HCT116 (cell line): Measurements from ENCODE around the gene LENG9. TPM values are rescaled to one million over a fixed set of nuclear protein-coding genes. Genes with fewer than 3 reads are reported as not detected.

Experiments
- ATAC-seq: fragments of 200-7000 bp; cut with Tn5 transposase; 2 replicates; pipeline ENCODE4 v1.9.1; 2020; ENCODE audit warnings: mild to moderate bottlenecking, moderate library complexity
- BruUV-seq: library from RNA; stranded (reverse); fragments of 400-500 nt; replicated peaks from 2 replicates; lab custom pipeline; 2021; lab: Mats Ljungman, UMichigan
- CTCF ChIA-PET: fragments of 300-600 bp; sonication (Branson Sonifier 250); formaldehyde crosslinking; loops from one replicate; lab custom pipeline; 2021; ENCODE audit warnings: antibody characterized with exemption; lab: Charles Lee
- POLR2A ChIA-PET: fragments of 300-600, 350-600 bp; sonication (Branson Sonifier 250); formaldehyde crosslinking; loops from one replicate; lab custom pipeline; 2021; ENCODE audit warnings: antibody characterized with exemption; lab: Charles Lee
- RAD21 ChIA-PET, 2 experiments: fragments of 300-600 bp; sonication (Branson Sonifier 250); formaldehyde crosslinking; loops; one replicate each; lab custom pipeline; 2023; ENCODE audit warnings: low total read pairs in 2 of 2; ENCODE audit not compliant: uncharacterized antibody in 2 of 2, unreplicated experiment in 2 of 2, low non-redundant PET in 1 of 2; lab: Charles Lee
- DNase-seq: peaks from one replicate; pipeline ENCODE4 v3.0.0-alpha.2; 2010; ENCODE audit warnings: low read depth, low spot score
- H2AFZ ChIP-seq: fragments of 200-600 bp; shearing (Covaris generic), sonication (generic); 2 replicates; pipeline ENCODE4 v1.6.1; 2017; ENCODE audit warnings: low read depth, mixed run types, mixed read lengths, antibody characterized with exemption, low read length; ENCODE audit not compliant: poor library complexity, severe bottlenecking
- H3K27ac ChIP-seq: 2 replicates; pipeline ENCODE4 v1.5.1; 2012; ENCODE audit warnings: low read depth, low read length
- H3K27me3 ChIP-seq: fragments of 200-600 bp; sonication (generic); 2 replicates; pipeline ENCODE4 v1.6.1; 2016; ENCODE audit warnings: mixed run types, low read length, mixed read lengths; ENCODE audit not compliant: insufficient read depth
- H3K36me3 ChIP-seq, 2 experiments: fragments of 200-500 bp in 1 of 2; fragments of 200-600 bp in 1 of 2; sonication (Bioruptor generic) in 1 of 2; sonication (generic) in 1 of 2; 2 replicates each; pipeline versions ENCODE4 v1.5.1 to v1.6.1; 2014 to 2016; ENCODE audit warnings: low read length in 2 of 2, inconsistent platforms in 1 of 2, mixed read lengths in 1 of 2, mixed run types in 1 of 2; ENCODE audit not compliant: insufficient read depth in 2 of 2, control insufficient read depth in 1 of 2
- H3K4me1 ChIP-seq, 2 experiments: fragments of 200-600 bp in 1 of 2; sonication (generic) in 1 of 2; 2 replicates each; pipeline versions ENCODE4 v1.5.1 to v1.6.1; 2012 to 2017; ENCODE audit warnings: low read length in 2 of 2, inconsistent platforms in 1 of 2, mild to moderate bottlenecking in 1 of 2, mixed read lengths in 1 of 2, mixed run types in 1 of 2, moderate library complexity in 1 of 2; ENCODE audit not compliant: insufficient read depth in 2 of 2, control insufficient read depth in 1 of 2
- H3K4me2 ChIP-seq: fragments of 200-600 bp; sonication (generic); 2 replicates; pipeline ENCODE4 v1.6.1; 2017; ENCODE audit warnings: mixed run types, low read length, mixed read lengths
- H3K4me3 ChIP-seq, 2 experiments: fragments of 200-600 bp in 1 of 2; sonication (generic) in 1 of 2; replicated peaks in 1 of 2; 2 replicates each; pipeline ENCODE4 v1.5.1; 2011 to 2016; ENCODE audit warnings: low read length in 2 of 2, control low read depth in 1 of 2, low read depth in 1 of 2, mild to moderate bottlenecking in 1 of 2, mixed read lengths in 1 of 2, mixed run types in 1 of 2
- H3K79me2 ChIP-seq: fragments of 200-600 bp; sonication (generic); 2 replicates; pipeline ENCODE4 v1.6.1; 2017; ENCODE audit warnings: mild to moderate bottlenecking, mixed run types, low read length, moderate library complexity, mixed read lengths; ENCODE audit not compliant: insufficient read depth
- H3K9ac ChIP-seq: fragments of 200-600 bp; sonication (generic); 2 replicates; pipeline ENCODE4 v1.6.1; 2016; ENCODE audit warnings: low read length, mixed read lengths
- H3K9me2 ChIP-seq: fragments of 200-600 bp; sonication (generic), shearing (Covaris generic); 2 replicates; pipeline ENCODE4 v1.6.1; 2017; ENCODE audit warnings: mixed run types, mild to moderate bottlenecking, moderate library complexity; ENCODE audit not compliant: insufficient read depth
- H3K9me3 ChIP-seq, 2 experiments: fragments of 200-500 bp in 1 of 2; fragments of 200-600 bp in 1 of 2; sonication (Bioruptor generic) in 1 of 2; sonication (generic) in 1 of 2; 2 replicates each; pipeline ENCODE4 v1.6.1; 2014 to 2017; ENCODE audit warnings: low read length in 2 of 2, mixed read lengths in 2 of 2, inconsistent platforms in 1 of 2, low read depth in 1 of 2, mild to moderate bottlenecking in 1 of 2, mixed run types in 1 of 2, moderate library complexity in 1 of 2; ENCODE audit not compliant: control insufficient read depth in 1 of 2, insufficient read depth in 1 of 2
- H4K20me1 ChIP-seq: fragments of 200-600 bp; sonication (generic), shearing (Covaris generic); 2 replicates; pipeline ENCODE4 v1.6.1; 2017; ENCODE audit warnings: mixed run types, mild to moderate bottlenecking, moderate library complexity; ENCODE audit not compliant: insufficient read depth
- CBX3 ChIP-seq: IDR thresholded peaks from 2 replicates; pipeline ENCODE4 v1.6.1; 2012; ENCODE audit warnings: low read depth
- CEBPB ChIP-seq: IDR thresholded peaks from 2 replicates; pipeline ENCODE4 v1.6.1; 2012; ENCODE audit warnings: low read depth
- EZH2phosphoT487 ChIP-seq: fragments of 200-600 bp; IDR thresholded peaks from 2 replicates; pipeline ENCODE4 v1.6.1; 2018; ENCODE audit warnings: antibody characterized with exemption, borderline replicate concordance
- FOSL1 ChIP-seq: IDR thresholded peaks from 2 replicates; pipeline ENCODE4 v1.6.1; 2012; ENCODE audit warnings: low read depth
- JUND ChIP-seq: IDR thresholded peaks from 2 replicates; pipeline ENCODE4 v1.6.1; 2012
- SIN3A ChIP-seq: IDR thresholded peaks from 2 replicates; pipeline ENCODE4 v1.6.1; 2012; ENCODE audit warnings: low read depth
- YY1 ChIP-seq: IDR thresholded peaks from 2 replicates; pipeline ENCODE4 v1.6.1; 2011; ENCODE audit warnings: low read length, low read depth, moderate library complexity, mild to moderate bottlenecking; ENCODE audit not compliant: insufficient replicate concordance; ENCODE audit errors: extremely low read depth
- ZFX ChIP-seq: fragments of 450-650 bp; IDR thresholded peaks from 2 replicates; pipeline ENCODE4 v1.6.1; 2017
- intact Hi-C: fragments of 100-400 bp; cut with micrococcal nuclease; formaldehyde crosslinking; loops from 2 replicates; pipeline ENCODE4 v1.10.0; 2022
- total RNA-seq: library from RNA; stranded (reverse); gene quantifications from one replicate; pipeline ENCODE4 v1.2.1, GENCODE V29; 2021; ENCODE audit not compliant: unreplicated experiment
- TF ChIP-seq, protein P1 (sequence below): IDR thresholded peaks from 2 replicates; pipeline ENCODE4 v1.6.1; 2012
- TF ChIP-seq, protein P2 (sequence below): IDR thresholded peaks from 2 replicates; pipeline ENCODE4 v1.6.1; 2012; ENCODE audit warnings: low read depth
- TF ChIP-seq, protein P3 (sequence below), 3 experiments: fragments of 200-600 bp in 1 of 3; sonication (generic) in 1 of 3; IDR thresholded peaks in 2 of 3; conservative IDR thresholded peaks in 1 of 3; 2 replicates each; pipeline ENCODE4 v1.5.1; 2012 to 2017; ENCODE audit warnings: low read depth in 2 of 3, low read length in 2 of 3, antibody characterized with exemption in 1 of 3, borderline replicate concordance in 1 of 3, control low read depth in 1 of 3, mild to moderate bottlenecking in 1 of 3, mixed read lengths in 1 of 3, mixed run types in 1 of 3, moderate library complexity in 1 of 3; ENCODE audit not compliant: insufficient read depth in 1 of 3

The LENG9 gene
- total RNA-seq, 1 experiment from 2014 or later: 9.0 TPM

DNA sequence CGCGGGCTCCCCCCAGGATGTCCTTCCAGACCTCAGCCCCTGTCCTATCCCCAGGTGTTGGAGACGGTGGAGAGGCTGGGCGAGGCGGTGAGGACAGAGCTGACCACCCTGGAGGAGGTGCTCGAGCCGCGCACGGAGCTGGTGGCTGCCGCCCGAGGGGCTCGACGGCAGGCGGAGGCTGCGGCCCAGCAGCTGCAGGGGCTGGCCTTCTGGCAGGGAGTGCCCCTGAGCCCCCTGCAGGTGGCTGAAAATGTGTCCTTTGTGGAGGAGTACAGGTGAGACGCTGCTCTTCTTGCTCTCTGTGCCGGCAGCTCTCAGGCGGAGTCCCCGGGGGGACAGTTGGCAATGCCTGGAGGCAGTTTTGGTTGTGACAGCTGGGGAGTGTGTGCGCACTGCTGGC lies 41.4 kb downstream of the LENG9 start:
- no peak for ATAC-seq

DNA sequence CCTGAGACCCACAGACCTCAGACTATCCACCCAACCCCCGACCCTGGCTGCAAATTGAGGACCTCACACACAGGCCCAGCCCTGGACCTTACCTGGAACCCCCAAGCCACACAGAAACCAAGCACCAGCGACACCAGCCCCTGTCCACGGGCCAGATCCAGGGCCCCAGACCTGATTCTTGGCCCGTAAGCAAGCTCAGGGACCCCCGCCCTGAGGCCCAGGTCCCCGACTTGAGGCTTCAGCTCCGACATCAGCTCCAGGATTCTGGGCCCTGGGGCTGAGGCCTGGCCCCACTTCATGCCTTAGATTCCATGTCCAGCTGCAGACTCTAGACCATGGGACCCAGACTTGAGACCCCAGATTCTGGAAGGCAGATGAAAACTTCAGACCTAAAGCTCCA lies 42.1 kb downstream of the LENG9 start:
- no peak for DNase-seq
- H3K79me2 ChIP-seq: no peaks in the 10 kb centered on the region
- H3K9ac ChIP-seq: no peak overlapping the region
- H3K9me3 ChIP-seq: no peaks in the 10 kb centered on the region
- no peak overlapping the region for H3K27ac ChIP-seq
- H3K4me2 ChIP-seq: no peak overlapping the region
- no peaks in the 10 kb centered on the region for H3K36me3 ChIP-seq
- no TSS peak for BruUV-seq
- H3K27me3 ChIP-seq: no peaks in the 10 kb centered on the region
- no peak overlapping the region for H2AFZ ChIP-seq
- CTCF ChIA-PET: no interaction called here
- H3K9me2 ChIP-seq: no peaks in the 10 kb centered on the region
- ATAC-seq: no peak
- H3K4me1 ChIP-seq: peaks cover 0 to 8% of the 10 kb centered on the region in 2 experiments; a peak in 1 of 4 replicates
- no peak overlapping the region for H3K4me3 ChIP-seq
- intact Hi-C loops: no loop called here
- TF ChIP-seq, protein P1, sequence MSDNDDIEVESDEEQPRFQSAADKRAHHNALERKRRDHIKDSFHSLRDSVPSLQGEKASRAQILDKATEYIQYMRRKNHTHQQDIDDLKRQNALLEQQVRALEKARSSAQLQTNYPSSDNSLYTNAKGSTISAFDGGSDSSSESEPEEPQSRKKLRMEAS: no peak
- TF ChIP-seq, protein P2, sequence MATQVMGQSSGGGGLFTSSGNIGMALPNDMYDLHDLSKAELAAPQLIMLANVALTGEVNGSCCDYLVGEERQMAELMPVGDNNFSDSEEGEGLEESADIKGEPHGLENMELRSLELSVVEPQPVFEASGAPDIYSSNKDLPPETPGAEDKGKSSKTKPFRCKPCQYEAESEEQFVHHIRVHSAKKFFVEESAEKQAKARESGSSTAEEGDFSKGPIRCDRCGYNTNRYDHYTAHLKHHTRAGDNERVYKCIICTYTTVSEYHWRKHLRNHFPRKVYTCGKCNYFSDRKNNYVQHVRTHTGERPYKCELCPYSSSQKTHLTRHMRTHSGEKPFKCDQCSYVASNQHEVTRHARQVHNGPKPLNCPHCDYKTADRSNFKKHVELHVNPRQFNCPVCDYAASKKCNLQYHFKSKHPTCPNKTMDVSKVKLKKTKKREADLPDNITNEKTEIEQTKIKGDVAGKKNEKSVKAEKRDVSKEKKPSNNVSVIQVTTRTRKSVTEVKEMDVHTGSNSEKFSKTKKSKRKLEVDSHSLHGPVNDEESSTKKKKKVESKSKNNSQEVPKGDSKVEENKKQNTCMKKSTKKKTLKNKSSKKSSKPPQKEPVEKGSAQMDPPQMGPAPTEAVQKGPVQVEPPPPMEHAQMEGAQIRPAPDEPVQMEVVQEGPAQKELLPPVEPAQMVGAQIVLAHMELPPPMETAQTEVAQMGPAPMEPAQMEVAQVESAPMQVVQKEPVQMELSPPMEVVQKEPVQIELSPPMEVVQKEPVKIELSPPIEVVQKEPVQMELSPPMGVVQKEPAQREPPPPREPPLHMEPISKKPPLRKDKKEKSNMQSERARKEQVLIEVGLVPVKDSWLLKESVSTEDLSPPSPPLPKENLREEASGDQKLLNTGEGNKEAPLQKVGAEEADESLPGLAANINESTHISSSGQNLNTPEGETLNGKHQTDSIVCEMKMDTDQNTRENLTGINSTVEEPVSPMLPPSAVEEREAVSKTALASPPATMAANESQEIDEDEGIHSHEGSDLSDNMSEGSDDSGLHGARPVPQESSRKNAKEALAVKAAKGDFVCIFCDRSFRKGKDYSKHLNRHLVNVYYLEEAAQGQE: no peak
- TF ChIP-seq JUND (no peak), CEBPB (no peak), FOSL1 (no peak), EZH2phosphoT487 (no peak)
- POLR2A ChIA-PET: interaction anchor here (0.6 to 1.5 kb wide), 2 partner anchors 10 to 49 kb away, joined by 4 read pairs; no protein-coding TSS in a partner anchor
- RAD21 ChIA-PET: interaction anchor here in 1 of 2 experiments (0.6 kb wide), 1 partner anchor 22 kb away, joined by 3 read pairs; no protein-coding TSS in a partner anchor
- no peaks in the 10 kb centered on the region for H4K20me1 ChIP-seq

More for the DNA sequence above, 41.4 kb downstream of the LENG9 start:
- CTCF ChIA-PET: no interaction called here
- DNase-seq: no peak
- H4K20me1 ChIP-seq: no peaks in the 10 kb centered on the region
- no peaks in the 10 kb centered on the region for H3K9me2 ChIP-seq
- no TSS peak for BruUV-seq
- RAD21 ChIA-PET: no interaction called here
- intact Hi-C loops: no loop called here
- no peaks in the 10 kb centered on the region for H3K36me3 ChIP-seq
- H3K4me3 ChIP-seq: no peak overlapping the region
- no peak overlapping the region for H2AFZ ChIP-seq
- H3K79me2 ChIP-seq: no peaks in the 10 kb centered on the region
- no peak for TF ChIP-seq ZFX
- no peak for TF ChIP-seq YY1
- no peak for TF ChIP-seq CBX3
- no peak for TF ChIP-seq SIN3A
- TF ChIP-seq, protein P1: no peak
- TF ChIP-seq, protein P3, sequence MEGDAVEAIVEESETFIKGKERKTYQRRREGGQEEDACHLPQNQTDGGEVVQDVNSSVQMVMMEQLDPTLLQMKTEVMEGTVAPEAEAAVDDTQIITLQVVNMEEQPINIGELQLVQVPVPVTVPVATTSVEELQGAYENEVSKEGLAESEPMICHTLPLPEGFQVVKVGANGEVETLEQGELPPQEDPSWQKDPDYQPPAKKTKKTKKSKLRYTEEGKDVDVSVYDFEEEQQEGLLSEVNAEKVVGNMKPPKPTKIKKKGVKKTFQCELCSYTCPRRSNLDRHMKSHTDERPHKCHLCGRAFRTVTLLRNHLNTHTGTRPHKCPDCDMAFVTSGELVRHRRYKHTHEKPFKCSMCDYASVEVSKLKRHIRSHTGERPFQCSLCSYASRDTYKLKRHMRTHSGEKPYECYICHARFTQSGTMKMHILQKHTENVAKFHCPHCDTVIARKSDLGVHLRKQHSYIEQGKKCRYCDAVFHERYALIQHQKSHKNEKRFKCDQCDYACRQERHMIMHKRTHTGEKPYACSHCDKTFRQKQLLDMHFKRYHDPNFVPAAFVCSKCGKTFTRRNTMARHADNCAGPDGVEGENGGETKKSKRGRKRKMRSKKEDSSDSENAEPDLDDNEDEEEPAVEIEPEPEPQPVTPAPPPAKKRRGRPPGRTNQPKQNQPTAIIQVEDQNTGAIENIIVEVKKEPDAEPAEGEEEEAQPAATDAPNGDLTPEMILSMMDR (IDR thresholded peaks at IDR 0.05 in 2 of 3, conservative IDR thresholded peaks at IDR 0.05 in 1 of 3; ENCODE audit: borderline replicate concordance in 1 of 3, insufficient read depth in 1 of 3, low read depth in 2 of 3, low read length in 2 of 3): no peak
- POLR2A ChIA-PET: interaction anchor here (1.5 kb wide), 1 partner anchor 9 kb away, joined by 4 read pairs; no protein-coding TSS in a partner anchor
- no peak overlapping the region for H3K27ac ChIP-seq
- H3K9me3 ChIP-seq: no peaks in the 10 kb centered on the region
- H3K4me1 ChIP-seq: peaks cover 0 to 8% of the 10 kb centered on the region in 2 experiments; a peak in 1 of 4 replicates
- no peak overlapping the region for H3K4me2 ChIP-seq
- no peak overlapping the region for H3K9ac ChIP-seq
- H3K27me3 ChIP-seq: no peaks in the 10 kb centered on the region
